Astrocyte (in vitro differentiated cells and primary cell): ENCODE data around the gene SLC35G6. TPM values are rescaled to one million over a fixed set of nuclear protein-coding genes. Genes with fewer than 3 reads are reported as not detected.

Experiments used
- DNase-seq: peaks from one replicate; pipeline ENCODE4 v3.0.0-alpha.2; 2010; ENCODE audit warnings: low read depth
- FAIRE-seq: peaks from 2 replicates; lab custom pipeline; 2011; peaks lifted over from hg19 to GRCh38; lab: Jason Lieb, UNC
- H2AFZ ChIP-seq: 2 replicates; pipeline ENCODE4 v1.6.0; 2012; ENCODE audit warnings: low read depth, low read length, inconsistent platforms
- H3K27ac ChIP-seq: 2 replicates; pipeline ENCODE4 v1.5.1; 2011; ENCODE audit warnings: low read depth, low read length, inconsistent platforms
- H3K27me3 ChIP-seq: 2 replicates; pipeline ENCODE4 v1.6.0; 2011; ENCODE audit warnings: low read length, inconsistent platforms; ENCODE audit not compliant: insufficient read depth
- H3K36me3 ChIP-seq: 2 replicates; pipeline ENCODE4 v1.5.1; 2011; ENCODE audit warnings: low read length, inconsistent platforms; ENCODE audit not compliant: insufficient read depth
- H3K4me1 ChIP-seq: 2 replicates; pipeline ENCODE4 v1.5.1; 2011; ENCODE audit warnings: low read length, inconsistent platforms; ENCODE audit not compliant: insufficient read depth
- H3K4me2 ChIP-seq: 2 replicates; pipeline ENCODE4 v1.6.0; 2012; ENCODE audit warnings: low read length, inconsistent platforms
- H3K4me3 ChIP-seq: 2 replicates; pipeline ENCODE4 v1.5.1; 2011; ENCODE audit warnings: low read depth, mild to moderate bottlenecking, low read length, inconsistent platforms; ENCODE audit not compliant: insufficient read depth
- H3K79me2 ChIP-seq: 2 replicates; pipeline ENCODE4 v1.6.0; 2012; ENCODE audit warnings: mild to moderate bottlenecking, low read length, inconsistent platforms; ENCODE audit not compliant: insufficient read depth
- H3K9ac ChIP-seq: 2 replicates; pipeline ENCODE4 v1.6.0; 2012; ENCODE audit warnings: mild to moderate bottlenecking, low read length, inconsistent platforms
- H3K9me3 ChIP-seq: 2 replicates; pipeline ENCODE4 v1.5.1; 2012; ENCODE audit warnings: low read depth, mild to moderate bottlenecking, low read length, inconsistent platforms; ENCODE audit not compliant: insufficient read depth
- H4K20me1 ChIP-seq: 2 replicates; pipeline ENCODE4 v1.6.0; 2012; ENCODE audit warnings: low read length, inconsistent platforms; ENCODE audit not compliant: insufficient read depth
- H3K27ac Mint-ChIP-seq: one replicate; pipeline ENCODE4 v1.8.0; 2021; ENCODE audit warnings: mild to moderate bottlenecking, mixed read lengths; ENCODE audit not compliant: unreplicated experiment
- H3K27me3 Mint-ChIP-seq: one replicate; pipeline ENCODE4 v1.8.0; 2021; ENCODE audit warnings: low read depth, mixed read lengths; ENCODE audit not compliant: unreplicated experiment
- H3K36me3 Mint-ChIP-seq: one replicate; pipeline ENCODE4 v1.8.0; 2021; ENCODE audit warnings: low read depth, mixed read lengths; ENCODE audit not compliant: unreplicated experiment
- H3K4me1 Mint-ChIP-seq: one replicate; pipeline ENCODE4 v1.8.0; 2021; ENCODE audit warnings: low read depth, mixed read lengths; ENCODE audit not compliant: unreplicated experiment
- H3K4me3 Mint-ChIP-seq: one replicate; pipeline ENCODE4 v1.8.0; 2021; ENCODE audit warnings: mild to moderate bottlenecking, moderate library complexity, mixed read lengths; ENCODE audit not compliant: unreplicated experiment
- H3K9me3 Mint-ChIP-seq: one replicate; pipeline ENCODE4 v1.8.0; 2021; ENCODE audit warnings: mild to moderate bottlenecking, mixed read lengths; ENCODE audit not compliant: unreplicated experiment
- CTCF ChIP-seq: IDR thresholded peaks from 2 replicates; pipeline ENCODE4 v1.5.1; 2011; ENCODE audit warnings: low read depth, mild to moderate bottlenecking, inconsistent platforms, low read length, moderate library complexity; ENCODE audit not compliant: insufficient read depth
- EZH2 ChIP-seq: IDR thresholded peaks from 2 replicates; pipeline ENCODE4 v1.6.1; 2012; ENCODE audit warnings: mild to moderate bottlenecking, low read length, inconsistent platforms; ENCODE audit not compliant: insufficient read depth
- total RNA-seq: library from RNA; stranded (reverse); gene quantifications from 2 replicates; pipeline ENCODE4 v1.2.1, GENCODE V29; 2021

Gene SLC35G6
- total RNA-seq, 1 donor from 2014 or later: not detected

GRCh38 chr17:7440834-7441195 is 40.4 kb upstream of the SLC35G6 start:
- H3K9me3 ChIP-seq: no peaks in the 10 kb centered on the region
- H3K27me3 Mint-ChIP-seq: peaks cover 2% of the 10 kb centered on the region
- no peak overlapping the region for H3K27ac ChIP-seq
- H3K4me1 ChIP-seq: peaks cover 37% of the 10 kb centered on the region
- peak overlapping the region; percentile 89 for H3K4me3 Mint-ChIP-seq
- no peaks in the 10 kb centered on the region for H3K36me3 ChIP-seq
- FAIRE-seq (no peak), DNase-seq (peak; percentile 45)
- H3K4me3 ChIP-seq: peak overlapping the region; percentile 51
- no peaks in the 10 kb centered on the region for H3K79me2 ChIP-seq
- H4K20me1 ChIP-seq: peaks cover 13% of the 10 kb centered on the region
- no peaks in the 10 kb centered on the region for H3K9me3 Mint-ChIP-seq
- peak overlapping the region; percentile 72 for H2AFZ ChIP-seq
- peaks cover 17% of the 10 kb centered on the region for H3K36me3 Mint-ChIP-seq
- TF ChIP-seq CTCF (no peak), EZH2 (no peak)
- peak overlapping the region; percentile 82 for H3K4me2 ChIP-seq
- peak overlapping the region; percentile 17 for H3K9ac ChIP-seq
- peaks cover 32% of the 10 kb centered on the region for H3K27me3 ChIP-seq
- H3K27ac Mint-ChIP-seq: peak overlapping the region; percentile 85
- peaks cover 21% of the 10 kb centered on the region for H3K4me1 Mint-ChIP-seq

DNA sequence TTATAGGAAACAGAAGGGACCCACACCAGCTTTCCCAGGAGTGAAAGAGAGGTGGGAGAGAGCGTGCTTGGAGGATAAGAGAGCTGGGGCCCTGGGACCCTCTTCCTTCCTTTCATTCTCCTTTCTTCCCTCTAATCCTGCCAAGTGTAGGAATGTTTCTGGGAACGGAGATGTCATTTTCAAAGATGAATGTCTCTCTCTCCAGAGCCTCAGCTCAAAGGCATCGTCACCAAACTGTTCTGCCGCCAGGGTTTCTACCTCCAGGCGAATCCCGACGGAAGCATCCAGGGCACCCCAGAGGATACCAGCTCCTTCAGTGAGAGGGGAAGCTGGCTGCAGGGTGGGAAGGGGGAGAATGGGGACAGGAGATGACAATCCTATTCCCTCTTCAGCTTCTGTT is 40.0 kb upstream of the SLC35G6 start:
- Histone ChIP-seq H3K4me3 (no peak overlapping the region), H4K20me1 (peaks cover 13% of the 10 kb centered on the region), H3K79me2 (no peaks in the 10 kb centered on the region), H3K36me3 (no peaks in the 10 kb centered on the region), H3K4me1 (peaks cover 34% of the 10 kb centered on the region), H3K4me2 (no peak overlapping the region), H3K27me3 (peaks cover 37% of the 10 kb centered on the region), H3K27ac (no peak overlapping the region), H2AFZ (no peak overlapping the region), H3K9ac (no peak overlapping the region), H3K9me3 (no peaks in the 10 kb centered on the region)
- no peak for FAIRE-seq
- peaks cover 2% of the 10 kb centered on the region for H3K27me3 Mint-ChIP-seq
- peaks cover 21% of the 10 kb centered on the region for H3K4me1 Mint-ChIP-seq
- peak overlapping the region; percentile 89 for H3K4me3 Mint-ChIP-seq
- no peak for DNase-seq
- no peaks in the 10 kb centered on the region for H3K9me3 Mint-ChIP-seq
- peaks cover 17% of the 10 kb centered on the region for H3K36me3 Mint-ChIP-seq
- TF ChIP-seq EZH2 (no peak), CTCF (no peak)
- H3K27ac Mint-ChIP-seq: peak overlapping the region; percentile 78

GRCh38 chr17:7442142-7442541 is 39.1 kb upstream of the SLC35G6 start:
- no peak for TF ChIP-seq CTCF
- TF ChIP-seq EZH2: no peak
- Mint-ChIP-seq H3K4me1 (peaks cover 21% of the 10 kb centered on the region), H3K4me3 (peak overlapping the region; percentile 77), H3K27me3 (peaks cover 5% of the 10 kb centered on the region), H3K36me3 (peaks cover 20% of the 10 kb centered on the region), H3K9me3 (peaks cover under 1% of the 10 kb centered on the region), H3K27ac (no peak overlapping the region)
- H3K9me3 ChIP-seq: no peaks in the 10 kb centered on the region
- no peak overlapping the region for H3K27ac ChIP-seq
- peaks cover 33% of the 10 kb centered on the region for H3K4me1 ChIP-seq
- no peak overlapping the region for H3K9ac ChIP-seq
- no peak overlapping the region for H3K4me3 ChIP-seq
- H3K79me2 ChIP-seq: no peaks in the 10 kb centered on the region
- H3K36me3 ChIP-seq: no peaks in the 10 kb centered on the region
- H2AFZ ChIP-seq: no peak overlapping the region
- H3K27me3 ChIP-seq: peaks cover 40% of the 10 kb centered on the region
- peaks cover 13% of the 10 kb centered on the region for H4K20me1 ChIP-seq
- no peak for DNase-seq
- H3K4me2 ChIP-seq: no peak overlapping the region
- no peak for FAIRE-seq
